HepG2 (cell line): Measurements from ENCODE around the gene DENND5A. TPM values are rescaled to one million over a fixed set of nuclear protein-coding genes. Genes with fewer than 3 reads are reported as not detected.

Experiments
- ATAC-seq: fragments of 200-7000 bp; cut with Tn5 transposase; 3 replicates; pipeline ENCODE4 v1.9.1; 2020; ENCODE audit warnings: mild to moderate bottlenecking, moderate library complexity
- BruUV-seq: library from RNA; stranded (reverse); fragments of 400-500 nt; replicated peaks from 2 replicates; lab custom pipeline; 2021; lab: Mats Ljungman, UMichigan
- CTCF ChIA-PET: fragments of 300-600 bp; formaldehyde crosslinking; extraction: SDS; loops from one replicate; lab custom pipeline; 2021; ENCODE audit warnings: low total read pairs, inconsistent platforms, low intra/inter-chr PET ratio; lab: Yijun Ruan, JAX
- POLR2A ChIA-PET: fragments of 350-600 bp; sonication (Branson Sonifier 250); formaldehyde crosslinking; loops from one replicate; lab custom pipeline; 2020; ENCODE audit warnings: antibody characterized with exemption, inconsistent platforms; lab: Yijun Ruan, JAX
- DNase-seq: peaks from one replicate; pipeline ENCODE4 v3.0.0-alpha.2; 2015; ENCODE audit warnings: low spot score
- FAIRE-seq: peaks from 3 replicates; lab custom pipeline; 2011; peaks lifted over from hg19 to GRCh38; lab: Jason Lieb, UNC
- H2AFZ ChIP-seq: one replicate; pipeline ENCODE4 v1.6.1; 2011; ENCODE audit warnings: low read length, inconsistent platforms
- H3K27ac ChIP-seq: fragments of 300-600 bp; 3 replicates; pipeline ENCODE4 v1.8.0; 2011; ENCODE audit warnings: mixed run types, mild to moderate bottlenecking, mixed read lengths, low read length, inconsistent platforms; ENCODE audit not compliant: insufficient read depth; ENCODE audit errors: extremely low read length
- H3K27me3 ChIP-seq, 2 experiments: fragments of 200-600 bp in 1 of 2; 2 replicates in 1 of 2; 3 replicates in 1 of 2; pipeline versions ENCODE4 v1.6.0 to v1.8.0; 2011; ENCODE audit warnings: low read length in 2 of 2, mild to moderate bottlenecking in 2 of 2, moderate library complexity in 2 of 2, inconsistent platforms in 1 of 2; ENCODE audit not compliant: insufficient read depth in 2 of 2, control insufficient read depth in 1 of 2
- H3K36me3 ChIP-seq, 2 experiments: fragments of 200-600 bp in 1 of 2; replicated peaks in 1 of 2; 2 replicates in 1 of 2; 3 replicates in 1 of 2; pipeline versions ENCODE4 v1.5.1 to v1.8.0; 2011; ENCODE audit warnings: low read length in 2 of 2, inconsistent platforms in 1 of 2; ENCODE audit not compliant: insufficient read depth in 2 of 2, control insufficient read depth in 1 of 2
- H3K4me1 ChIP-seq: 2 replicates; pipeline ENCODE4 v1.5.1; 2012; ENCODE audit warnings: low read length, inconsistent platforms; ENCODE audit not compliant: insufficient read depth
- H3K4me2 ChIP-seq: 2 replicates; pipeline ENCODE4 v1.6.0; 2011; ENCODE audit warnings: low read depth, low read length, inconsistent platforms
- H3K4me3 ChIP-seq, 3 experiments: fragments of 200-600 bp in 1 of 3; sonication (generic), shearing (Covaris generic) in 1 of 3; replicated peaks in 1 of 3; 2 replicates each; pipeline ENCODE4 v1.5.1; 2011 to 2016; ENCODE audit warnings: low read length in 3 of 3, inconsistent platforms in 2 of 3, low read depth in 2 of 3, mild to moderate bottlenecking in 2 of 3, control low read depth in 1 of 3, mixed read lengths in 1 of 3; ENCODE audit not compliant: insufficient read depth in 1 of 3
- H3K79me2 ChIP-seq: one replicate; pipeline ENCODE4 v1.6.1; 2011; ENCODE audit warnings: low read length, inconsistent platforms; ENCODE audit not compliant: insufficient read depth
- H3K9ac ChIP-seq: 2 replicates; pipeline ENCODE4 v1.6.0; 2011; ENCODE audit warnings: mild to moderate bottlenecking, low read depth, low read length, inconsistent platforms; ENCODE audit not compliant: insufficient read depth
- H3K9me3 ChIP-seq: 2 replicates; pipeline ENCODE4 v1.5.1; 2012; ENCODE audit warnings: mild to moderate bottlenecking, low read length
- H4K20me1 ChIP-seq: 2 replicates; pipeline ENCODE4 v1.6.0; 2011; ENCODE audit warnings: inconsistent platforms, mild to moderate bottlenecking, low read length, moderate library complexity; ENCODE audit not compliant: insufficient read depth
- HMG20A ChIP-seq: IDR thresholded peaks from 2 replicates; pipeline ENCODE4 v1.6.1; 2016; ENCODE audit warnings: borderline replicate concordance
- NFYC ChIP-seq: IDR thresholded peaks from 2 replicates; pipeline ENCODE4 v1.6.1; 2016; ENCODE audit warnings: missing genetic modification reagents, missing compliant biosample characterization
- PRMT3 ChIP-seq: sonication (generic); formaldehyde crosslinking; IDR thresholded peaks from 2 replicates; pipeline ENCODE4 v1.8.1; 2022; ENCODE audit warnings: low read depth, mild to moderate bottlenecking, moderate library complexity, missing genetic modification reagents, borderline replicate concordance
- RBAK ChIP-seq: sonication (generic); formaldehyde crosslinking; IDR thresholded peaks from 2 replicates; pipeline ENCODE4 v1.5.1; 2020; ENCODE audit warnings: mild to moderate bottlenecking, missing genetic modification reagents
- SAP130 ChIP-seq: IDR thresholded peaks from 2 replicates; pipeline ENCODE4 v1.6.1; 2016; ENCODE audit warnings: low read depth
- ZNF232 ChIP-seq: sonication (generic); formaldehyde crosslinking; IDR thresholded peaks from 2 replicates; pipeline ENCODE4 v1.4.0; 2020; ENCODE audit warnings: missing genetic modification reagents, borderline replicate concordance
- ZNF331 ChIP-seq: sonication (generic); formaldehyde crosslinking; IDR thresholded peaks from 2 replicates; pipeline ENCODE4 v1.4.0; 2020; ENCODE audit warnings: missing genetic modification reagents
- ZNF501 ChIP-seq: sonication (generic); formaldehyde crosslinking; IDR thresholded peaks from 2 replicates; pipeline ENCODE4 v1.5.1; 2020; ENCODE audit warnings: mild to moderate bottlenecking, moderate library complexity, missing genetic modification reagents
- ZNF564 ChIP-seq: sonication (generic); formaldehyde crosslinking; IDR thresholded peaks from 2 replicates; pipeline ENCODE4 v1.8.1; 2023; ENCODE audit warnings: mild to moderate bottlenecking, missing genetic modification reagents
- ZNF615 ChIP-seq: sonication (generic); formaldehyde crosslinking; IDR thresholded peaks from 2 replicates; pipeline ENCODE4 v1.5.0; 2020; ENCODE audit warnings: mild to moderate bottlenecking, missing genetic modification reagents, borderline replicate concordance
- ZNF776 ChIP-seq: sonication (generic); formaldehyde crosslinking; IDR thresholded peaks from 2 replicates; pipeline ENCODE4 v1.4.0; 2020; ENCODE audit warnings: mild to moderate bottlenecking, missing genetic modification reagents
- ZNF790 ChIP-seq: sonication (generic); formaldehyde crosslinking; IDR thresholded peaks from 2 replicates; pipeline ENCODE4 v1.8.0; 2022; ENCODE audit warnings: missing genetic modification reagents, mild to moderate bottlenecking, borderline replicate concordance
- ZSCAN29 ChIP-seq: sonication (generic); formaldehyde crosslinking; conservative IDR thresholded peaks from 2 replicates; pipeline ENCODE4 v1.4.0; 2020; ENCODE audit warnings: mild to moderate bottlenecking, missing genetic modification reagents
- WGBS: methylation state at CpG from one replicate; pipeline ENCODE4 v1.1.6; 2017; ENCODE audit warnings: low lambda C conversion rate; 5-methylcytosine and 5-hydroxymethylcytosine counted together
- in situ Hi-C: cut with HindIII; loops from 2 replicates; pipeline ENCODE4 v1.10.0; 2017; ENCODE audit warnings: low pct_unique_long_range_greater_than_20kb; ENCODE audit not compliant: extremely low pct_ligation_motif_present
- intact Hi-C: fragments of 100-400 bp; cut with micrococcal nuclease; formaldehyde crosslinking; loops from one replicate; pipeline ENCODE4 v1.10.0; 2022; ENCODE audit not compliant: unreplicated experiment
- polyA plus RNA-seq, 8 experiments: library from polyadenylated mRNA; depleted of rRNA in 3 of 8; stranded (reverse) in 7 of 8; unstranded in 1 of 8; fragments of >200 nt; fragmentation: Illumina TruSeq in 4 of 8; extraction: Trizol in 4 of 8; gene quantifications; 2 replicates each; pipeline versions ENCODE4 v1.2.1 to v1.2.3, GENCODE V29; 2011 to 2016; ENCODE audit warnings: low read depth in 4 of 8, missing spikeins in 1 of 8, mixed read lengths in 1 of 8; ENCODE audit not compliant: insufficient read depth in 1 of 8
- total RNA-seq, 5 experiments: library from RNA; depleted of rRNA; stranded (reverse); fragments of >200 nt; fragmentation: Illumina TruSeq; extraction: Trizol; gene quantifications; 2 replicates each; pipeline ENCODE4 v1.2.3, GENCODE V29; 2016; ENCODE audit warnings: low read depth in 1 of 5
- TF ChIP-seq, protein P1 (sequence below): sonication (generic); formaldehyde crosslinking; conservative IDR thresholded peaks from 2 replicates; pipeline ENCODE4 v1.4.0; 2020; ENCODE audit warnings: mild to moderate bottlenecking, missing genetic modification reagents, moderate library complexity
- TF ChIP-seq, protein P2 (sequence below): sonication (generic); formaldehyde crosslinking; IDR thresholded peaks from 2 replicates; pipeline ENCODE4 v1.4.0; 2020; ENCODE audit warnings: missing genetic modification reagents, borderline replicate concordance
- TF ChIP-seq, protein P3 (sequence below): sonication (generic); formaldehyde crosslinking; IDR thresholded peaks from 2 replicates; pipeline ENCODE4 v1.9.0; 2021; ENCODE audit warnings: missing genetic modification reagents, borderline replicate concordance

The DENND5A gene
- total and polyA plus RNA-seq, 2 of the 13 experiments (the other 11 are each of a cell fraction or from before 2014, with no cell fraction given): 63.3 to 145 TPM

DNA sequence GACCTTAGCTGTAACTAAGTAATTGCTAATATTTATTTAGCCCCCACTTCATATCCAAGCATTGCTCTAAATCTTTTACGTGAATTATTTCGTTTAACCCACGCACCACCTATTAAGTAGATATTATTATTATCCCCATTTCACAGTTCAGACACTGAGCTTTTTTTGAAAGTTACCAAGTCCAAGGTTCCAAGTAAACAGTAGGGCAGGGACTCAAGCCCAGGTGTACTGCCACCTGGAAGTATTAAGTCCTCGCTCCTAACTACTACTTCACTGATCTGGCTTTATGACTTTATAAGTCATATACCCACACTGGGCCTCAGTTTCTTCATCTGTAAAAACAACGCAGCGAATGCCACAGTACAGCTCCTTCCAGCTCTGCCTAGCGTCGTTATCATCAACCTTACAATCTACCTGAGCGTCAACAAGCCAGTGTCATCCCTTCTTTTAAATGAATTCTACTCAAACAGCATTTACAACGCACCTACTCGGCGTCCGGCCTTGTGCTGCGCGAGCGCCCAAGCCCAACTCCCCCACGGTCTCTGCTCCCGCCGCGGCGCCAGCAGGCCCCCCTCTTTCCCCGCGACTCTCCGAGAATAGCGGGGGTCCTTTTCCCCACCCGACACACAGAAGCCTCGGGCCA lies 48.6 kb upstream of the DENND5A start:
- in situ Hi-C loops: no loop called here
- TF ChIP-seq ZNF564 (CRISPR knock-in tag) (peak; percentile 9; the same call in 1 of the 2 replicates), PRMT3 (no peak), ZNF615 (CRISPR knock-in tag) (no peak), ZNF776 (CRISPR knock-in tag) (no peak; the same call in 1 of the 2 replicates), ZSCAN29 (no peak), ZNF331 (CRISPR knock-in tag) (no peak), NFYC (CRISPR knock-in tag) (no peak), ZNF232 (CRISPR knock-in tag) (0 out of 2 replicates have a peak, but pooled peaks have one; percentile 10), ZNF501 (CRISPR knock-in tag) (no peak), SAP130 (CRISPR knock-in tag) (no peak), RBAK (CRISPR knock-in tag) (no peak), HMG20A (CRISPR knock-in tag) (no peak), ZNF790 (CRISPR knock-in tag) (0 out of 2 replicates have a peak, but pooled peaks have one; percentile 35)
- TF ChIP-seq, protein P1, sequence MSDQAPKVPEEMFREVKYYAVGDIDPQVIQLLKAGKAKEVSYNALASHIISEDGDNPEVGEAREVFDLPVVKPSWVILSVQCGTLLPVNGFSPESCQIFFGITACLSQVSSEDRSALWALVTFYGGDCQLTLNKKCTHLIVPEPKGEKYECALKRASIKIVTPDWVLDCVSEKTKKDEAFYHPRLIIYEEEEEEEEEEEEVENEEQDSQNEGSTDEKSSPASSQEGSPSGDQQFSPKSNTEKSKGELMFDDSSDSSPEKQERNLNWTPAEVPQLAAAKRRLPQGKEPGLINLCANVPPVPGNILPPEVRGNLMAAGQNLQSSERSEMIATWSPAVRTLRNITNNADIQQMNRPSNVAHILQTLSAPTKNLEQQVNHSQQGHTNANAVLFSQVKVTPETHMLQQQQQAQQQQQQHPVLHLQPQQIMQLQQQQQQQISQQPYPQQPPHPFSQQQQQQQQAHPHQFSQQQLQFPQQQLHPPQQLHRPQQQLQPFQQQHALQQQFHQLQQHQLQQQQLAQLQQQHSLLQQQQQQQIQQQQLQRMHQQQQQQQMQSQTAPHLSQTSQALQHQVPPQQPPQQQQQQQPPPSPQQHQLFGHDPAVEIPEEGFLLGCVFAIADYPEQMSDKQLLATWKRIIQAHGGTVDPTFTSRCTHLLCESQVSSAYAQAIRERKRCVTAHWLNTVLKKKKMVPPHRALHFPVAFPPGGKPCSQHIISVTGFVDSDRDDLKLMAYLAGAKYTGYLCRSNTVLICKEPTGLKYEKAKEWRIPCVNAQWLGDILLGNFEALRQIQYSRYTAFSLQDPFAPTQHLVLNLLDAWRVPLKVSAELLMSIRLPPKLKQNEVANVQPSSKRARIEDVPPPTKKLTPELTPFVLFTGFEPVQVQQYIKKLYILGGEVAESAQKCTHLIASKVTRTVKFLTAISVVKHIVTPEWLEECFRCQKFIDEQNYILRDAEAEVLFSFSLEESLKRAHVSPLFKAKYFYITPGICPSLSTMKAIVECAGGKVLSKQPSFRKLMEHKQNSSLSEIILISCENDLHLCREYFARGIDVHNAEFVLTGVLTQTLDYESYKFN (CRISPR knock-in tag): no peak
- TF ChIP-seq, protein P2, sequence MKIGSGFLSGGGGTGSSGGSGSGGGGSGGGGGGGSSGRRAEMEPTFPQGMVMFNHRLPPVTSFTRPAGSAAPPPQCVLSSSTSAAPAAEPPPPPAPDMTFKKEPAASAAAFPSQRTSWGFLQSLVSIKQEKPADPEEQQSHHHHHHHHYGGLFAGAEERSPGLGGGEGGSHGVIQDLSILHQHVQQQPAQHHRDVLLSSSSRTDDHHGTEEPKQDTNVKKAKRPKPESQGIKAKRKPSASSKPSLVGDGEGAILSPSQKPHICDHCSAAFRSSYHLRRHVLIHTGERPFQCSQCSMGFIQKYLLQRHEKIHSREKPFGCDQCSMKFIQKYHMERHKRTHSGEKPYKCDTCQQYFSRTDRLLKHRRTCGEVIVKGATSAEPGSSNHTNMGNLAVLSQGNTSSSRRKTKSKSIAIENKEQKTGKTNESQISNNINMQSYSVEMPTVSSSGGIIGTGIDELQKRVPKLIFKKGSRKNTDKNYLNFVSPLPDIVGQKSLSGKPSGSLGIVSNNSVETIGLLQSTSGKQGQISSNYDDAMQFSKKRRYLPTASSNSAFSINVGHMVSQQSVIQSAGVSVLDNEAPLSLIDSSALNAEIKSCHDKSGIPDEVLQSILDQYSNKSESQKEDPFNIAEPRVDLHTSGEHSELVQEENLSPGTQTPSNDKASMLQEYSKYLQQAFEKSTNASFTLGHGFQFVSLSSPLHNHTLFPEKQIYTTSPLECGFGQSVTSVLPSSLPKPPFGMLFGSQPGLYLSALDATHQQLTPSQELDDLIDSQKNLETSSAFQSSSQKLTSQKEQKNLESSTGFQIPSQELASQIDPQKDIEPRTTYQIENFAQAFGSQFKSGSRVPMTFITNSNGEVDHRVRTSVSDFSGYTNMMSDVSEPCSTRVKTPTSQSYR (CRISPR knock-in tag): no peak
- TF ChIP-seq, protein P3, sequence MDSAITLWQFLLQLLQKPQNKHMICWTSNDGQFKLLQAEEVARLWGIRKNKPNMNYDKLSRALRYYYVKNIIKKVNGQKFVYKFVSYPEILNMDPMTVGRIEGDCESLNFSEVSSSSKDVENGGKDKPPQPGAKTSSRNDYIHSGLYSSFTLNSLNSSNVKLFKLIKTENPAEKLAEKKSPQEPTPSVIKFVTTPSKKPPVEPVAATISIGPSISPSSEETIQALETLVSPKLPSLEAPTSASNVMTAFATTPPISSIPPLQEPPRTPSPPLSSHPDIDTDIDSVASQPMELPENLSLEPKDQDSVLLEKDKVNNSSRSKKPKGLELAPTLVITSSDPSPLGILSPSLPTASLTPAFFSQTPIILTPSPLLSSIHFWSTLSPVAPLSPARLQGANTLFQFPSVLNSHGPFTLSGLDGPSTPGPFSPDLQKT: no peak

More for the DNA sequence above, 48.6 kb upstream of the DENND5A start:
- H3K4me2 ChIP-seq: peak overlapping the region; percentile 73
- intact Hi-C loops: loop anchor here (1.0 to 5.0 kb wide), 2 partner anchors 46 to 72 kb away; partner anchors contain the start of gene DENND5A
- BruUV-seq: TSS peak; percentile 66
- no peak overlapping the region for H2AFZ ChIP-seq
- ChIA-PET CTCF (no interaction called here), POLR2A (interaction anchor here (0.5 to 2.2 kb wide), 9 partner anchors 17 to 1227 kb away, joined by 3 to 13 read pairs (median 5); partner anchors contain the start of genes DENND5A, IPO7 and ZNF143)
- peak; percentile 16 for ATAC-seq
- peak overlapping the region; percentile 93 to 99 (median 95) for H3K4me3 ChIP-seq
- no peaks in the 10 kb centered on the region; a peak in 2 of 5 replicates for H3K27me3 ChIP-seq
- peak overlapping the region; percentile 94 for H3K27ac ChIP-seq
- H3K36me3 ChIP-seq: 0 out of 5 replicates have a peak, but pooled peaks cover 0 to 3% of the 10 kb centered on the region in 2 experiments
- peak overlapping the region; percentile 94 for H3K9ac ChIP-seq
- H4K20me1 ChIP-seq: peaks cover 15% of the 10 kb centered on the region
- DNase-seq: no peak
- H3K79me2 ChIP-seq: peaks cover 53% of the 10 kb centered on the region
- no peaks in the 10 kb centered on the region for H3K9me3 ChIP-seq
- peaks cover 44% of the 10 kb centered on the region for H3K4me1 ChIP-seq
- FAIRE-seq: no peak
- 1% methylated on average over 24 of the region's 27 CpGs for WGBS
